Progenitor cell of endocrine pancreas (in vitro differentiated cells): ENCODE measurements around the gene LHX3. TPM values are rescaled to one million over a fixed set of nuclear protein-coding genes. Genes with fewer than 3 reads are reported as not detected.

ENCODE experiments used
- DNase-seq: peaks from one replicate; pipeline ENCODE4 v3.0.0; 2021; ENCODE audit warnings: low spot score; ENCODE audit not compliant: unreplicated experiment
- H3K27ac Mint-ChIP-seq: 2 replicates; pipeline ENCODE4 v1.8.0; 2021; ENCODE audit warnings: mild to moderate bottlenecking, moderate library complexity, mixed read lengths
- H3K27me3 Mint-ChIP-seq: 2 replicates; pipeline ENCODE4 v1.8.0; 2021; ENCODE audit warnings: mixed read lengths
- H3K36me3 Mint-ChIP-seq: 2 replicates; pipeline ENCODE4 v1.8.0; 2022; ENCODE audit warnings: mixed read lengths; ENCODE audit not compliant: insufficient read depth
- H3K4me1 Mint-ChIP-seq: 2 replicates; pipeline ENCODE4 v1.8.0; 2021; ENCODE audit warnings: low read depth, mixed read lengths
- H3K4me3 Mint-ChIP-seq: 2 replicates; pipeline ENCODE4 v1.8.0; 2021; ENCODE audit warnings: low read depth, mild to moderate bottlenecking, moderate library complexity, mixed read lengths
- H3K9me3 Mint-ChIP-seq: 2 replicates; pipeline ENCODE4 v1.8.0; 2021; ENCODE audit warnings: low read depth, mixed read lengths
- CTCF ChIP-seq: fragments of 200-600 bp; sonication (generic); IDR thresholded peaks from one replicate; pipeline ENCODE4 v1.5.0; 2021; ENCODE audit warnings: antibody characterized with exemption, mild to moderate bottlenecking; ENCODE audit not compliant: unreplicated experiment
- total RNA-seq: library from RNA; stranded (reverse); gene quantifications from 2 replicates; pipeline ENCODE4 v1.2.1, GENCODE V29; 2021

Gene LHX3
- total RNA-seq, 1 donor from 2014 or later, result not detected

- H3K9me3 Mint-ChIP-seq, result no peaks in the 10 kb centered on the region
- H3K27ac Mint-ChIP-seq, result no peak overlapping the region
- no peak for DNase-seq
- peaks cover 17% of the 10 kb centered on the region for H3K4me1 Mint-ChIP-seq
- H3K36me3 Mint-ChIP-seq, result no peaks in the 10 kb centered on the region
- no peak for TF ChIP-seq CTCF
- H3K27me3 Mint-ChIP-seq, result peaks cover 20% of the 10 kb centered on the region
- H3K4me3 Mint-ChIP-seq, result no peak overlapping the region
These were observed 43.2 kb upstream of the LHX3 start for GRCh38 chr9:136247947-136248637.

GRCh38 chr9:136247551-136247916 lies 42.6 kb upstream of the LHX3 start:
- Mint-ChIP-seq H3K27me3 (peaks cover 20% of the 10 kb centered on the region), H3K27ac (peak overlapping the region; percentile 87), H3K9me3 (no peaks in the 10 kb centered on the region), H3K4me1 (peaks cover 17% of the 10 kb centered on the region), H3K36me3 (no peaks in the 10 kb centered on the region), H3K4me3 (no peak overlapping the region)
- DNase-seq, result no peak
- TF ChIP-seq CTCF, result no peak

GRCh38 chr9:136246849-136247550 lies 42.1 kb upstream of the LHX3 start:
- no peak for TF ChIP-seq CTCF
- H3K27me3 Mint-ChIP-seq, result peaks cover 20% of the 10 kb centered on the region
- H3K9me3 Mint-ChIP-seq, result no peaks in the 10 kb centered on the region
- peaks cover 17% of the 10 kb centered on the region for H3K4me1 Mint-ChIP-seq
- H3K36me3 Mint-ChIP-seq, result no peaks in the 10 kb centered on the region
- peak overlapping the region; percentile 87 for H3K27ac Mint-ChIP-seq
- no peak for DNase-seq
- peak overlapping the region; percentile 37 for H3K4me3 Mint-ChIP-seq

GRCh38 chr9:136245219-136246150 lies 40.6 kb upstream of the LHX3 start, which contains the start of gene QSOX2:
TSS of gene QSOX2 (minus strand) at chr9:136245812. CDS start at chr9:136245803, 9 bp downstream.
- H3K4me1 Mint-ChIP-seq, result peaks cover 17% of the 10 kb centered on the region
- peak within 1 kb of the TSS; percentile 82 for H3K27ac Mint-ChIP-seq
- H3K27me3 Mint-ChIP-seq, result peaks cover 18% of the 10 kb centered on the region
- H3K36me3 Mint-ChIP-seq, result no peaks in the 10 kb centered on the region
- DNase-seq, result peak; percentile 73
- H3K4me3 Mint-ChIP-seq, result peak within 1 kb of the TSS; percentile 92
- no peak for TF ChIP-seq CTCF
- no peaks in the 10 kb centered on the region for H3K9me3 Mint-ChIP-seq

GRCh38 chr9:136244969-136245218 lies 40.0 kb upstream of the LHX3 start:
- Mint-ChIP-seq H3K27ac (peak overlapping the region; percentile 82), H3K4me1 (peaks cover 16% of the 10 kb centered on the region), H3K9me3 (no peaks in the 10 kb centered on the region), H3K27me3 (peaks cover 13% of the 10 kb centered on the region), H3K4me3 (peak overlapping the region; percentile 92), H3K36me3 (no peaks in the 10 kb centered on the region)
- no peak for DNase-seq
- TF ChIP-seq CTCF, result no peak
